ENCODE data around the gene AKR7A2. TPM values are rescaled to one million over a fixed set of nuclear protein-coding genes. Genes with fewer than 3 reads are reported as not detected.

AKR7A2 gene
- total RNA-seq, 4 donors from 2014 or later, result 45.4 to 80.2 (median 60.2) TPM

GRCh38 chr1:19323987-19324664, 12.2 kb upstream of the AKR7A2 start:
- intact Hi-C loops (cut with DNase I; ENCODE audit: low total_unique reads), result no loop called here
- in situ Hi-C loops (cut with MboI; ENCODE audit: low sequenced_read_pairs in 4 of 4), result no loop called here
- ATAC-seq, result no peak

GRCh38 chr1:19322481-19322880, 10.5 kb upstream of the AKR7A2 start:
- ATAC-seq (no peak), DNase-seq (peak in 1 of 2 donors; percentile 12)
- no peaks in the 10 kb centered on the region for H3K27me3 ChIP-seq
- intact Hi-C loops (cut with DNase I; ENCODE audit: low total_unique reads) (no loop called here), in situ Hi-C loops (cut with MboI; ENCODE audit: low sequenced_read_pairs in 4 of 4) (no loop called here)
- H3K4me1 ChIP-seq, result no peaks in the 10 kb centered on the region
- no peak overlapping the region for H3K27ac ChIP-seq
- no peaks in the 10 kb centered on the region for H3K9me3 ChIP-seq
- H3K36me3 ChIP-seq, result peaks cover 0 to 68% of the 10 kb centered on the region in 2 donors
- no peak overlapping the region for H3K4me3 ChIP-seq
- TF ChIP-seq CTCF (IDR thresholded peaks at IDR 0.05 in 4 of 5, conservative IDR thresholded peaks at IDR 0.05 in 1 of 5) (no peak), POLR2A (IDR thresholded peaks at IDR 0.05) (no peak)

More at GRCh38 chr1:19323987-19324664, 12.2 kb upstream of the AKR7A2 start:
- H3K9me3 ChIP-seq, result no peaks in the 10 kb centered on the region
- no peak overlapping the region for H3K4me3 ChIP-seq
- H3K36me3 ChIP-seq, result peaks cover 0 to 65% of the 10 kb centered on the region in 2 donors
- TF ChIP-seq POLR2A (IDR thresholded peaks at IDR 0.05), result no peak
- no peak for TF ChIP-seq CTCF (IDR thresholded peaks at IDR 0.05 in 4 of 5, conservative IDR thresholded peaks at IDR 0.05 in 1 of 5)
- no peak overlapping the region for H3K27ac ChIP-seq
- no peaks in the 10 kb centered on the region for H3K27me3 ChIP-seq
- no peak for DNase-seq
- H3K4me1 ChIP-seq, result no peaks in the 10 kb centered on the region

- H3K36me3 ChIP-seq, result peaks cover 0 to 54% of the 10 kb centered on the region in 2 donors
These were observed 9.1 kb upstream of the AKR7A2 start for GRCh38 chr1:19321071-19321470.

GRCh38 chr1:19319196-19319595, 7.3 kb upstream of the AKR7A2 start:
- intact Hi-C loops (cut with DNase I; ENCODE audit: low total_unique reads), result loop anchor here (10.0 kb wide), 1 partner anchor 336 kb away; no protein-coding TSS in a partner anchor
- Histone ChIP-seq H3K4me1 (no peaks in the 10 kb centered on the region), H3K27me3 (no peaks in the 10 kb centered on the region), H3K4me3 (no peak overlapping the region), H3K36me3 (peaks cover 0 to 35% of the 10 kb centered on the region in 2 donors), H3K9me3 (no peaks in the 10 kb centered on the region), H3K27ac (no peak overlapping the region)
- ATAC-seq, result no peak
- in situ Hi-C loops (cut with MboI; ENCODE audit: low sequenced_read_pairs in 4 of 4), result no loop called here
- DNase-seq, result no peak
- TF ChIP-seq CTCF (IDR thresholded peaks at IDR 0.05 in 4 of 5, conservative IDR thresholded peaks at IDR 0.05 in 1 of 5) (no peak), POLR2A (IDR thresholded peaks at IDR 0.05) (no peak)

More at GRCh38 chr1:19321071-19321470, 9.1 kb upstream of the AKR7A2 start:
- H3K27me3 ChIP-seq, result no peaks in the 10 kb centered on the region
- TF ChIP-seq POLR2A (IDR thresholded peaks at IDR 0.05), result no peak
- TF ChIP-seq CTCF (IDR thresholded peaks at IDR 0.05 in 4 of 5, conservative IDR thresholded peaks at IDR 0.05 in 1 of 5), result no peak
- in situ Hi-C loops (cut with MboI; ENCODE audit: low sequenced_read_pairs in 4 of 4), result no loop called here
- H3K4me3 ChIP-seq, result no peak overlapping the region
- no peaks in the 10 kb centered on the region for H3K4me1 ChIP-seq
- no peak for DNase-seq
- no peak overlapping the region for H3K27ac ChIP-seq
- intact Hi-C loops (cut with DNase I; ENCODE audit: low total_unique reads), result no loop called here
- ATAC-seq, result no peak
- no peaks in the 10 kb centered on the region for H3K9me3 ChIP-seq

Measured in gastrocnemius medialis (tissue), 4 donors.